Neural cell (in vitro differentiated cells): ENCODE measurements around the gene CDHR5. TPM values are rescaled to one million over a fixed set of nuclear protein-coding genes. Genes with fewer than 3 reads are reported as not detected.

Experiments used
- H2AFZ ChIP-seq: fragments of 200-600, 300-800 bp; sonication (generic), shearing (Covaris generic); 2 replicates; pipeline ENCODE4 v1.6.0; 2014; ENCODE audit warnings: low read depth, mild to moderate bottlenecking, antibody characterized with exemption, low read length, moderate library complexity
- H3F3A ChIP-seq: fragments of 200-600 bp; shearing (Covaris generic); 2 replicates; pipeline ENCODE4 v1.6.1; 2016; ENCODE audit warnings: mild to moderate bottlenecking, moderate library complexity, mixed read lengths, antibody characterized with exemption, low read length; ENCODE audit not compliant: insufficient read depth, poor library complexity, severe bottlenecking
- H3K27ac ChIP-seq: fragments of 200-600, 300-800 bp; sonication (generic), shearing (Covaris generic); 2 replicates; pipeline ENCODE4 v1.5.1; 2014; ENCODE audit warnings: mild to moderate bottlenecking, low read length, moderate library complexity
- H3K27me3 ChIP-seq: fragments of 300-800, 200-600 bp; sonication (generic), shearing (Covaris generic); 2 replicates; pipeline ENCODE4 v1.6.0; 2014; ENCODE audit warnings: mild to moderate bottlenecking, low read depth, low read length, moderate library complexity; ENCODE audit not compliant: insufficient read depth
- H3K36me3 ChIP-seq: fragments of 300-800, 200-600 bp; sonication (generic), shearing (Covaris generic); 2 replicates; pipeline ENCODE4 v1.5.1; 2014; ENCODE audit warnings: mild to moderate bottlenecking, antibody characterized with exemption, low read length, moderate library complexity; ENCODE audit not compliant: insufficient read depth
- H3K4me2 ChIP-seq: fragments of 300-800, 200-600 bp; sonication (generic), shearing (Covaris generic); 2 replicates; pipeline ENCODE4 v1.6.0; 2014; ENCODE audit warnings: mild to moderate bottlenecking, low read length
- H3K4me3 ChIP-seq: fragments of 300-800, 200-600 bp; sonication (generic), shearing (Covaris generic); 2 replicates; pipeline ENCODE4 v1.5.1; 2014; ENCODE audit warnings: mild to moderate bottlenecking, low read length, moderate library complexity
- H3K79me2 ChIP-seq: fragments of 200-600 bp; shearing (Covaris generic); replicated peaks from 2 replicates; pipeline ENCODE4 v1.6.0; 2014; ENCODE audit warnings: mild to moderate bottlenecking, low read length, moderate library complexity; ENCODE audit not compliant: insufficient read depth
- H3K9ac ChIP-seq: fragments of 300-800, 200-600 bp; sonication (generic), shearing (Covaris generic); 2 replicates; pipeline ENCODE4 v1.6.1; 2016; ENCODE audit warnings: mild to moderate bottlenecking, low read length, mixed read lengths
- H3K9me2 ChIP-seq: fragments of 200-600 bp; shearing (Covaris generic); 2 replicates; pipeline ENCODE4 v1.6.1; 2016; ENCODE audit warnings: mild to moderate bottlenecking, low read length, mixed read lengths; ENCODE audit not compliant: insufficient read depth
- H3K9me3 ChIP-seq: fragments of 200-600, 300-800 bp; sonication (generic), shearing (Covaris generic); 2 replicates; pipeline ENCODE4 v1.6.1; 2016; ENCODE audit warnings: mild to moderate bottlenecking, mixed run types, low read length, moderate library complexity, mixed read lengths
- H4K20me1 ChIP-seq: fragments of 200-600 bp; shearing (Covaris generic); 2 replicates; pipeline ENCODE4 v1.6.1; 2016; ENCODE audit warnings: mild to moderate bottlenecking, mixed run types; ENCODE audit not compliant: insufficient read depth
- CTCF ChIP-seq: fragments of 450-650 bp; IDR thresholded peaks from 2 replicates; pipeline ENCODE4 v1.5.1; 2014; ENCODE audit warnings: antibody characterized with exemption, mild to moderate bottlenecking, moderate library complexity; ENCODE audit not compliant: poor library complexity, severe bottlenecking
- EP300 ChIP-seq: fragments of 450-650 bp; conservative IDR thresholded peaks from 2 replicates; pipeline ENCODE4 v1.6.1; 2014; ENCODE audit warnings: antibody characterized with exemption, mild to moderate bottlenecking, moderate library complexity; ENCODE audit not compliant: poor library complexity, severe bottlenecking
- EZH2 ChIP-seq: fragments of 200-600, 300-800 bp; shearing (Covaris generic), sonication (generic); IDR thresholded peaks from 2 replicates; pipeline ENCODE4 v1.6.1; 2014; ENCODE audit warnings: antibody characterized with exemption, low read length, borderline replicate concordance, mild to moderate bottlenecking; ENCODE audit not compliant: insufficient read depth, poor library complexity, severe bottlenecking
- MXI1 ChIP-seq: fragments of 450-650 bp; conservative IDR thresholded peaks from 2 replicates; pipeline ENCODE4 v1.6.1; 2014; ENCODE audit warnings: antibody characterized with exemption, mild to moderate bottlenecking; ENCODE audit not compliant: poor library complexity, severe bottlenecking
- POLR2AphosphoS5 ChIP-seq: IDR thresholded peaks from 2 replicates; pipeline ENCODE4 v1.6.1; 2012
- RAD21 ChIP-seq: fragments of 450-650 bp; conservative IDR thresholded peaks from 2 replicates; pipeline ENCODE4 v1.6.1; 2014; ENCODE audit warnings: antibody characterized with exemption, mild to moderate bottlenecking, moderate library complexity
- REST ChIP-seq: IDR thresholded peaks from 2 replicates; pipeline ENCODE4 v1.6.1; 2012; ENCODE audit warnings: borderline replicate concordance
- SMC3 ChIP-seq: fragments of 450-650 bp; conservative IDR thresholded peaks from 2 replicates; pipeline ENCODE4 v1.6.1; 2014; ENCODE audit warnings: antibody characterized with exemption, mild to moderate bottlenecking, moderate library complexity; ENCODE audit not compliant: poor library complexity
- polyA minus RNA-seq: library from RNA; depleted of rRNA, polyadenylated mRNA; stranded (reverse); fragments of >200 nt; gene quantifications from 2 replicates; pipeline ENCODE4 v1.2.3, GENCODE V29; 2014
- polyA plus RNA-seq: library from polyadenylated mRNA; depleted of rRNA; stranded (reverse); fragments of >200 nt; gene quantifications from 2 replicates; pipeline ENCODE4 v1.2.3, GENCODE V29; 2014

Gene CDHR5
- not detected in 2 replicates for polyA plus RNA-seq
- not detected in 2 replicates for polyA minus RNA-seq

- no peaks in the 10 kb centered on the region for H3K79me2 ChIP-seq
- H3K4me3 ChIP-seq = no peak within 1 kb of the TSS
- no peak within 1 kb of the TSS for H3K9ac ChIP-seq
- H3K36me3 ChIP-seq = no peaks in the 10 kb centered on the region
- TF ChIP-seq CTCF (no peak), MXI1 (no peak), REST (no peak), EP300 (no peak), POLR2AphosphoS5 (no peak)
- no peaks in the 10 kb centered on the region for H3K9me2 ChIP-seq
- H3K4me2 ChIP-seq = no peak within 1 kb of the TSS
- no peaks in the 10 kb centered on the region for H3K27me3 ChIP-seq
- H4K20me1 ChIP-seq = no peaks in the 10 kb centered on the region
- H2AFZ ChIP-seq = no peak within 1 kb of the TSS
- no peaks in the 10 kb centered on the region for H3F3A ChIP-seq
- no peaks in the 10 kb centered on the region for H3K9me3 ChIP-seq
- no peak within 1 kb of the TSS for H3K27ac ChIP-seq
Measured at GRCh38 chr11:624705-625635, at the start of gene CDHR5. Gene CDHR5, minus strand, starts transcription at chr11:624955. Its CDS starts 53 bp downstream, at chr11:624902.

- H3K36me3 ChIP-seq = peaks cover 11% of the 10 kb centered on the region
- no peaks in the 10 kb centered on the region for H3K9me3 ChIP-seq
- no peak overlapping the region for H3K27ac ChIP-seq
- TF ChIP-seq MXI1 = no peak
- no peak for TF ChIP-seq REST
- TF ChIP-seq EP300 = no peak
- TF ChIP-seq RAD21 = no peak
- no peak for TF ChIP-seq EZH2
- TF ChIP-seq SMC3 = no peak
- no peak overlapping the region for H3K4me3 ChIP-seq
- no peaks in the 10 kb centered on the region for H3F3A ChIP-seq
- H3K4me2 ChIP-seq = no peak overlapping the region
- no peaks in the 10 kb centered on the region for H3K79me2 ChIP-seq
- H2AFZ ChIP-seq = no peak overlapping the region
- no peak overlapping the region for H3K9ac ChIP-seq
- no peaks in the 10 kb centered on the region for H4K20me1 ChIP-seq
- H3K27me3 ChIP-seq = no peaks in the 10 kb centered on the region
- no peaks in the 10 kb centered on the region for H3K9me2 ChIP-seq
Measured at GRCh38 chr11:674406-674805, 49.7 kb upstream of the CDHR5 start.
